HEK293 (cell line): Measurements from ENCODE around the gene COPA.
A peak's percentile ranks its signal among the peaks of the same experiment; 100 is the strongest.

Experiments used
- CTCF ChIA-PET: fragments of 350-600 bp; formaldehyde crosslinking; extraction: SDS; loops from one replicate; lab custom pipeline; 2021; ENCODE audit warnings: antibody characterized with exemption; lab: Yijun Ruan, JAX
- POLR2A ChIA-PET: fragments of 300-600 bp; formaldehyde crosslinking; extraction: SDS; loops from one replicate; lab custom pipeline; 2020; ENCODE audit warnings: antibody characterized with exemption, inconsistent platforms; lab: Yijun Ruan, JAX
- H3K27ac ChIP-seq: fragments of 200-500 bp; sonication (Bioruptor generic); 2 replicates; pipeline ENCODE4 v1.5.1; 2014; ENCODE audit warnings: low read depth, low read length, control low read depth, inconsistent platforms; ENCODE audit errors: extremely low read depth
- H3K36me3 ChIP-seq, 2 experiments: fragments of 200-500 bp in 1 of 2; sonication (Bioruptor generic) in 1 of 2; 1 replicate in 1 of 2; 2 replicates in 1 of 2; pipeline ENCODE4 v1.5.1; 2014 to 2017; ENCODE audit warnings: inconsistent platforms in 2 of 2, low read length in 2 of 2; ENCODE audit not compliant: control insufficient read depth in 2 of 2, insufficient read depth in 1 of 2
- H3K4me1 ChIP-seq: fragments of 200-500 bp; sonication (Bioruptor generic); 2 replicates; pipeline ENCODE4 v1.5.1; 2014; ENCODE audit warnings: mild to moderate bottlenecking, low read length, inconsistent platforms; ENCODE audit not compliant: control insufficient read depth, insufficient read depth
- H3K4me3 ChIP-seq: 2 replicates; pipeline ENCODE4 v1.5.1; 2011; ENCODE audit warnings: low read depth, mild to moderate bottlenecking, control low read depth, low read length, moderate library complexity
- H3K9me3 ChIP-seq: fragments of 200-500 bp; sonication (Bioruptor generic); 2 replicates; pipeline ENCODE4 v1.5.1; 2014; ENCODE audit warnings: low read depth, low read length, inconsistent platforms; ENCODE audit not compliant: control insufficient read depth, insufficient read depth
- CTCF ChIP-seq: fragments of 450-650 bp; formaldehyde crosslinking; IDR thresholded peaks from 2 replicates; pipeline ENCODE4 v1.5.1; 2016; ENCODE audit warnings: missing biosample characterization, missing genetic modification characterization
- ELK4 ChIP-seq: IDR thresholded peaks from 2 replicates; pipeline ENCODE4 v1.6.1; 2011; ENCODE audit warnings: mild to moderate bottlenecking, low read depth, low read length, borderline replicate concordance
- GFI1B ChIP-seq: fragments of 450-650 bp; formaldehyde crosslinking; IDR thresholded peaks from 2 replicates; pipeline ENCODE4 v1.5.1; 2016; ENCODE audit warnings: missing biosample characterization, missing genetic modification characterization
- HOXA7 ChIP-seq: sonication (generic); formaldehyde crosslinking; IDR thresholded peaks from 2 replicates; pipeline ENCODE4 v1.8.1; 2022; ENCODE audit warnings: missing genetic modification reagents, borderline replicate concordance
- HOXD13 ChIP-seq: sonication (generic); formaldehyde crosslinking; IDR thresholded peaks from 2 replicates; pipeline ENCODE4 v1.8.0; 2022; ENCODE audit warnings: missing genetic modification reagents, borderline replicate concordance
- IKZF3 ChIP-seq: fragments of 450-650 bp; IDR thresholded peaks from 2 replicates; pipeline ENCODE4 v1.5.0; 2018; ENCODE audit warnings: missing biosample characterization, mild to moderate bottlenecking, missing genetic modification characterization, moderate library complexity
- KLF17 ChIP-seq: fragments of 450-650 bp; formaldehyde crosslinking; IDR thresholded peaks from 2 replicates; pipeline ENCODE4 v1.5.1; 2016; ENCODE audit warnings: missing biosample characterization, missing genetic modification characterization
- PRDM2 ChIP-seq: fragments of 450-650 bp; formaldehyde crosslinking; IDR thresholded peaks from 2 replicates; pipeline ENCODE4 v1.5.1; 2016; ENCODE audit warnings: missing biosample characterization, missing genetic modification characterization, borderline replicate concordance
- ZBTB48 ChIP-seq: fragments of 450-650 bp; formaldehyde crosslinking; IDR thresholded peaks from 2 replicates; pipeline ENCODE4 v1.5.1; 2016; ENCODE audit warnings: missing biosample characterization, missing genetic modification characterization
- ZBTB49 ChIP-seq: fragments of 450-650 bp; formaldehyde crosslinking; IDR thresholded peaks from 2 replicates; pipeline ENCODE4 v1.5.1; 2016; ENCODE audit warnings: missing biosample characterization, missing genetic modification characterization, low read depth
- ZIC2 ChIP-seq: fragments of 450-650 bp; formaldehyde crosslinking; IDR thresholded peaks from 2 replicates; pipeline ENCODE4 v1.5.1; 2016; ENCODE audit warnings: missing biosample characterization, missing genetic modification characterization
- ZNF10 ChIP-seq: fragments of 450-650 bp; formaldehyde crosslinking; IDR thresholded peaks from 2 replicates; pipeline ENCODE4 v1.5.1; 2017; ENCODE audit warnings: missing biosample characterization, missing genetic modification characterization
- ZNF2 ChIP-seq: fragments of 450-650 bp; formaldehyde crosslinking; IDR thresholded peaks from 2 replicates; pipeline ENCODE4 v1.5.1; 2016; ENCODE audit warnings: missing biosample characterization, missing genetic modification characterization
- ZNF311 ChIP-seq: fragments of 450-650 bp; formaldehyde crosslinking; IDR thresholded peaks from 2 replicates; pipeline ENCODE4 v1.5.1; 2017; ENCODE audit warnings: missing biosample characterization, missing genetic modification characterization, borderline replicate concordance
- ZNF324 ChIP-seq: fragments of 450-650 bp; formaldehyde crosslinking; IDR thresholded peaks from 2 replicates; pipeline ENCODE4 v1.5.1; 2016; ENCODE audit warnings: missing biosample characterization, missing genetic modification characterization
- ZNF335 ChIP-seq: fragments of 450-650 bp; formaldehyde crosslinking; conservative IDR thresholded peaks from 2 replicates; pipeline ENCODE4 v1.5.1; 2016; ENCODE audit warnings: missing biosample characterization, missing genetic modification characterization
- ZNF350 ChIP-seq: fragments of 450-650 bp; formaldehyde crosslinking; IDR thresholded peaks from 2 replicates; pipeline ENCODE4 v1.5.0; 2017; ENCODE audit warnings: missing biosample characterization, mild to moderate bottlenecking, missing genetic modification characterization
- ZNF366 ChIP-seq: fragments of 450-650 bp; formaldehyde crosslinking; conservative IDR thresholded peaks from 2 replicates; pipeline ENCODE4 v1.5.1; 2016; ENCODE audit warnings: missing biosample characterization, missing genetic modification characterization
- ZNF391 ChIP-seq: fragments of 450-650 bp; formaldehyde crosslinking; IDR thresholded peaks from 2 replicates; pipeline ENCODE4 v1.5.1; 2016; ENCODE audit warnings: low read depth, missing biosample characterization, missing genetic modification characterization, borderline replicate concordance
- ZNF561 ChIP-seq: fragments of 450-650 bp; IDR thresholded peaks from 2 replicates; pipeline ENCODE4 v1.5.1; 2018; ENCODE audit warnings: missing biosample characterization, missing genetic modification characterization, borderline replicate concordance
- ZNF626 ChIP-seq: fragments of 450-650 bp; sonication (Bioruptor Pico); formaldehyde crosslinking; IDR thresholded peaks from 2 replicates; pipeline ENCODE4 v1.5.1; 2018; ENCODE audit warnings: missing biosample characterization, missing genetic modification characterization, inconsistent platforms
- ZNF701 ChIP-seq: fragments of 450-650 bp; formaldehyde crosslinking; IDR thresholded peaks from 2 replicates; pipeline ENCODE4 v1.5.1; 2016; ENCODE audit warnings: missing biosample characterization, missing genetic modification characterization
- ZSCAN30 ChIP-seq: fragments of 450-650 bp; IDR thresholded peaks from 2 replicates; pipeline ENCODE4 v1.5.1; 2018; ENCODE audit warnings: missing biosample characterization, mild to moderate bottlenecking, missing genetic modification characterization, moderate library complexity

Gene COPA

GRCh38 chr1:160377585-160378206 lies 34.6 kb upstream of the COPA start (continued):
- TF ChIP-seq ZNF626 (tag by site-specific recombination) (no peak), ELK4 (no peak)
- TF ChIP-seq, all 188 proteins: peak for 0

GRCh38 chr1:160376525-160377131 lies 33.6 kb upstream of the COPA start:
- no peaks in the 10 kb centered on the region for H3K9me3 ChIP-seq
- POLR2A ChIA-PET, result interaction anchor here (1.2 to 1.7 kb wide), 3 partner anchors 22 to 30 kb away, joined by 3 to 6 read pairs (median 6); no protein-coding TSS in a partner anchor
- no peak overlapping the region for H3K4me3 ChIP-seq
- H3K4me1 ChIP-seq, result no peaks in the 10 kb centered on the region
- H3K27ac ChIP-seq, result no peak overlapping the region
- no peaks in the 10 kb centered on the region for H3K36me3 ChIP-seq
- CTCF ChIA-PET, result interaction anchor here (0.6 to 8.9 kb wide), 58 partner anchors 9 to 678 kb away, joined by 3 to 175 read pairs (median 4); partner anchors contain the start of genes CASQ1, NCSTN and NHLH1
- TF ChIP-seq ZNF366 (tag by site-specific recombination) (peak; percentile 56), ZBTB48 (tag by site-specific recombination) (peak; percentile 59; the same call in 1 of the 2 replicates), ZBTB49 (tag by site-specific recombination) (no peak), HOXA7 (CRISPR knock-in tag) (no peak), GFI1B (tag by site-specific recombination) (no peak), ZNF391 (peak; percentile 54; the same call in 1 of the 2 replicates), ZNF350 (tag by site-specific recombination) (no peak), ZNF2 (0 out of 2 replicates have a peak, but pooled peaks have one; percentile 33), CTCF (tag by site-specific recombination) (peak; percentile 91), ZNF561 (no peak), KLF17 (no peak), ZNF311 (tag by site-specific recombination) (no peak), ZNF701 (tag by site-specific recombination) (no peak), ZIC2 (no peak), IKZF3 (tag by site-specific recombination) (peak; percentile 56; the same call in 1 of the 2 replicates), ZSCAN30 (tag by site-specific recombination) (0 out of 2 replicates have a peak, but pooled peaks have one; percentile 27), ZNF324 (tag by site-specific recombination) (no peak), PRDM2 (tag by site-specific recombination) (no peak), ZNF10 (tag by site-specific recombination) (peak; percentile 93), ZNF335 (tag by site-specific recombination) (peak; percentile 0; the same call in 1 of the 2 replicates), HOXD13 (no peak)
